Prostate gland (tissue), 2 donors: ENCODE results near the gene PRR7.

Source experiments
- CTCF ChIP-seq, 4 experiments: fragments of 200-600 bp in 2 of 4; fragments of 450-650 bp in 2 of 4; sonication (generic) in 2 of 4; IDR thresholded peaks; 1 replicate in 3 of 4; 2 replicates in 1 of 4; pipeline ENCODE4 v1.5.1; 2016 to 2019; ENCODE audit warnings: antibody characterized with exemption in 4 of 4, mild to moderate bottlenecking in 2 of 4, moderate library complexity in 2 of 4
- POLR2A ChIP-seq: fragments of 450-650 bp; IDR thresholded peaks from one replicate; pipeline ENCODE4 v1.6.1; 2016; ENCODE audit warnings: antibody characterized with exemption, mild to moderate bottlenecking

- TF ChIP-seq CTCF (IDR thresholded peaks at IDR 0.05) = no peak
- no peak for TF ChIP-seq POLR2A
Observed at GRCh38 chr5:177449140-177450061, 2.8 kb downstream of the PRR7 start.
